22Rv1 (cell line): ENCODE results near the gene LAMB4.

Experiments used
- H3K27ac ChIP-seq: fragments of 450-650 bp; 2 replicates; pipeline ENCODE4 v1.5.1; 2017
- CTCF ChIP-seq: fragments of 450-650 bp; IDR thresholded peaks from 2 replicates; pipeline ENCODE4 v1.5.1; 2017; ENCODE audit warnings: mild to moderate bottlenecking
- ZFX ChIP-seq: fragments of 450-650 bp; IDR thresholded peaks from 2 replicates; pipeline ENCODE4 v1.6.1; 2017; ENCODE audit warnings: antibody characterized with exemption, borderline replicate concordance

LAMB4 gene

GRCh38 chr7:108149119-108149518 lies 19.0 kb upstream of the LAMB4 start:
- TF ChIP-seq CTCF, result no peak
- TF ChIP-seq ZFX, result no peak
- H3K27ac ChIP-seq, result no peak overlapping the region

GRCh38 chr7:108147031-108147563 lies 16.9 kb upstream of the LAMB4 start:
- TF ChIP-seq ZFX, result no peak

DNA sequence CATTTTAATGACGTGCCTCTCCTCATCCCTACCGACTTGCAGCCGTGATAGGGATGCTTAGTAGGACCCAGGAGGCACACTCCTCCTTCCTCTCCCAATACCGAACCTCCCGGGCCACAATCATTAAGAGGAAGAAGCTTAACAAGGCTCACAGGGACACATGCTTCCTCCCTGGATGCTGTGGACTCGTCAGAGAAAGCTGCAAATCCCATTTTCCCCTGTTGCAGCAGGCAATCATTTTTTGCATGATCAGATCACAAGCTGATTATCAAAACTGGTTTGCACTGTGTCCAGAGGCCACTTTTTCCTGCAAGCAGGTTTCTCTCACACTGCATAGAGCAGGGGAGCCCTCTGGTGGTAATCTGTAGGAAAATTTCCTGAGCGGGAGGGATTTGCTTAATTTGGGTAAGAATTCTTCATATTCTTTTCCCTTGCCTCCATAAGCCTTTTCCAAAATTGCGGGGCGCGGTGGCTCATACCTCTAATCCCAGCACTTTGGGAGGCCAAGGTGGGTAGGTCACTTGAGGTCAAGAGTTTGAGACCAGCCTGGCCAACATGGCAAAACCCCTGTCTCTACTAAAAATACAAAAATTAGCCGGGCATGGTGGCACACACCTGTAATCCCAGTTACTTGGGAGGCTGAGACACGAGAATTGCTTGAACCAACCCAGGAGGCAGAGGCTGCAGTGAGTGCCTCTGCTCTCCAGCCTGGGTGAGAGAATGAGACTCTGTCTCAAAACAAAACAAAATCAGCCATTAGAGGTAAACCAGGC lies 16.1 kb upstream of the LAMB4 start:
- no peak for TF ChIP-seq ZFX
- peak; percentile 100 for TF ChIP-seq CTCF
- no peak overlapping the region for H3K27ac ChIP-seq

More at GRCh38 chr7:108147031-108147563, 16.9 kb upstream of the LAMB4 start:
- H3K27ac ChIP-seq, result no peak overlapping the region

GRCh38 chr7:108145401-108145800 lies 15.2 kb upstream of the LAMB4 start:
- TF ChIP-seq ZFX (no peak), CTCF (no peak)
- no peak overlapping the region for H3K27ac ChIP-seq

GRCh38 chr7:108144931-108145330 lies 14.8 kb upstream of the LAMB4 start:
- H3K27ac ChIP-seq, result no peak overlapping the region
- no peak for TF ChIP-seq CTCF
- no peak for TF ChIP-seq ZFX

- TF ChIP-seq ZFX (no peak), CTCF (no peak)
These were observed 13.7 kb upstream of the LAMB4 start for GRCh38 chr7:108143658-108144420.

GRCh38 chr7:108142675-108143259 lies 12.6 kb upstream of the LAMB4 start:
- TF ChIP-seq CTCF (no peak), ZFX (no peak)
- H3K27ac ChIP-seq, result no peak overlapping the region

More at GRCh38 chr7:108143658-108144420, 13.7 kb upstream of the LAMB4 start:
- no peak overlapping the region for H3K27ac ChIP-seq
